Breast epithelium (tissue), 4 donors: ENCODE results near the gene SLC39A13. TPM values are rescaled to one million over a fixed set of nuclear protein-coding genes. Genes with fewer than 3 reads are reported as not detected.

Experiments
- DNase-seq, 2 donors: peaks; one replicate each; pipeline ENCODE4 v3.0.0-alpha.2; 2019; ENCODE audit warnings: low spot score in 2 of 2
- H3K27ac ChIP-seq, 2 donors: fragments of 200-600 bp; sonication (generic) in 1 of 2; one replicate each; pipeline ENCODE4 v1.5.1; 2016 to 2019; ENCODE audit warnings: mild to moderate bottlenecking in 1 of 2
- H3K27me3 ChIP-seq, 2 donors: fragments of 200-600 bp; sonication (generic) in 1 of 2; one replicate each; pipeline versions ENCODE4 v1.5.1 to v1.6.0; 2017 to 2019; ENCODE audit warnings: control low read depth in 1 of 2, mild to moderate bottlenecking in 1 of 2
- H3K36me3 ChIP-seq: fragments of 200-600 bp; one replicate; pipeline ENCODE4 v1.5.1; 2019
- H3K4me1 ChIP-seq, 2 donors: fragments of 200-600 bp; sonication (generic); one replicate each; pipeline ENCODE4 v1.5.1; 2016 to 2019; ENCODE audit warnings: control low read depth in 1 of 2
- H3K4me3 ChIP-seq, 3 donors: fragments of 200-600 bp; sonication (generic); 1 replicate in 2 of 3; 2 replicates in 1 of 3; pipeline ENCODE4 v1.5.1; 2016 to 2019; ENCODE audit warnings: mild to moderate bottlenecking in 3 of 3, moderate library complexity in 2 of 3
- H3K9me3 ChIP-seq, 2 donors: fragments of 200-600 bp; sonication (generic) in 1 of 2; one replicate each; pipeline ENCODE4 v1.5.1; 2016 to 2019; ENCODE audit warnings: control low read depth in 1 of 2
- CTCF ChIP-seq, 3 donors: fragments of 450-650 bp; IDR thresholded peaks; one replicate each; pipeline ENCODE4 v1.5.1; 2016 to 2017; ENCODE audit warnings: antibody characterized with exemption in 3 of 3, mild to moderate bottlenecking in 3 of 3, moderate library complexity in 3 of 3
- POLR2A ChIP-seq: fragments of 450-650 bp; IDR thresholded peaks from one replicate; pipeline ENCODE4 v1.6.1; 2016; ENCODE audit warnings: antibody characterized with exemption, mild to moderate bottlenecking, moderate library complexity
- POLR2AphosphoS5 ChIP-seq, 3 donors: sonication (generic); formaldehyde crosslinking; IDR thresholded peaks; one replicate each; pipeline ENCODE4 v1.6.1; 2017; ENCODE audit warnings: antibody characterized with exemption in 3 of 3
- intact Hi-C: fragments of 100-400 bp; cut with DNase I; formaldehyde crosslinking; loops from one replicate; pipeline ENCODE4 v1.15.1; 2023; ENCODE audit warnings: low total_unique reads
- total RNA-seq, 3 donors: library from RNA; depleted of rRNA; stranded (reverse); fragments of >200 nt; gene quantifications; one replicate each; pipeline ENCODE4 v1.1.0, GENCODE V29; 2016

Gene SLC39A13
- total RNA-seq, 3 donors from 2014 or later = 42.9 to 58.1 (median 52.8) TPM

GRCh38 chr11:47389577-47390421 lies 18.6 kb upstream of the SLC39A13 start:
- Histone ChIP-seq H3K4me1 (no peaks in the 10 kb centered on the region), H3K36me3 (no peaks in the 10 kb centered on the region), H3K4me3 (no peak overlapping the region), H3K27ac (peak overlapping the region; percentile 68 to 77), H3K9me3 (no peaks in the 10 kb centered on the region), H3K27me3 (no peaks in the 10 kb centered on the region)
- TF ChIP-seq CTCF (IDR thresholded peaks at IDR 0.05) (no peak), POLR2A (no peak), POLR2AphosphoS5 (IDR thresholded peaks at IDR 0.05) (no peak)
- DNase-seq = no peak
- intact Hi-C loops = no loop called here

GRCh38 chr11:47390422-47390760 lies 18.0 kb upstream of the SLC39A13 start:
- H3K4me1 ChIP-seq = no peaks in the 10 kb centered on the region
- intact Hi-C loops = no loop called here
- no peaks in the 10 kb centered on the region for H3K27me3 ChIP-seq
- H3K9me3 ChIP-seq = no peaks in the 10 kb centered on the region
- no peak for TF ChIP-seq CTCF (IDR thresholded peaks at IDR 0.05)
- no peak for TF ChIP-seq POLR2AphosphoS5 (IDR thresholded peaks at IDR 0.05)
- TF ChIP-seq POLR2A = no peak
- H3K27ac ChIP-seq = no peak overlapping the region
- no peak for DNase-seq
- no peak overlapping the region for H3K4me3 ChIP-seq
- H3K36me3 ChIP-seq = no peaks in the 10 kb centered on the region

- DNase-seq = no peak
- Histone ChIP-seq H3K27ac (no peak overlapping the region), H3K9me3 (no peaks in the 10 kb centered on the region), H3K4me1 (no peaks in the 10 kb centered on the region), H3K27me3 (no peaks in the 10 kb centered on the region), H3K4me3 (no peak overlapping the region), H3K36me3 (no peaks in the 10 kb centered on the region)
- intact Hi-C loops = no loop called here
- TF ChIP-seq CTCF (IDR thresholded peaks at IDR 0.05) (no peak), POLR2A (no peak), POLR2AphosphoS5 (IDR thresholded peaks at IDR 0.05) (no peak)
Observed at GRCh38 chr11:47391077-47391583, 17.3 kb upstream of the SLC39A13 start.

GRCh38 chr11:47391711-47392432 lies 16.5 kb upstream of the SLC39A13 start:
- H3K36me3 ChIP-seq = no peaks in the 10 kb centered on the region
- H3K27ac ChIP-seq = no peak overlapping the region
- intact Hi-C loops = no loop called here
- H3K4me1 ChIP-seq = no peaks in the 10 kb centered on the region
- no peaks in the 10 kb centered on the region for H3K27me3 ChIP-seq
- H3K9me3 ChIP-seq = no peaks in the 10 kb centered on the region
- H3K4me3 ChIP-seq = no peak overlapping the region
- DNase-seq = no peak
- TF ChIP-seq POLR2A = no peak
- TF ChIP-seq CTCF (IDR thresholded peaks at IDR 0.05) = no peak
- no peak for TF ChIP-seq POLR2AphosphoS5 (IDR thresholded peaks at IDR 0.05)
